Measurements from ENCODE around the gene AP3D1. TPM values are rescaled to one million over a fixed set of nuclear protein-coding genes. Genes with fewer than 3 reads are reported as not detected.
A peak's percentile ranks its signal among the peaks of the same experiment; 100 is the strongest.

The AP3D1 gene
- total RNA-seq, 2 donors from 2014 or later: 105 to 137 TPM

- TF ChIP-seq, protein P1, sequence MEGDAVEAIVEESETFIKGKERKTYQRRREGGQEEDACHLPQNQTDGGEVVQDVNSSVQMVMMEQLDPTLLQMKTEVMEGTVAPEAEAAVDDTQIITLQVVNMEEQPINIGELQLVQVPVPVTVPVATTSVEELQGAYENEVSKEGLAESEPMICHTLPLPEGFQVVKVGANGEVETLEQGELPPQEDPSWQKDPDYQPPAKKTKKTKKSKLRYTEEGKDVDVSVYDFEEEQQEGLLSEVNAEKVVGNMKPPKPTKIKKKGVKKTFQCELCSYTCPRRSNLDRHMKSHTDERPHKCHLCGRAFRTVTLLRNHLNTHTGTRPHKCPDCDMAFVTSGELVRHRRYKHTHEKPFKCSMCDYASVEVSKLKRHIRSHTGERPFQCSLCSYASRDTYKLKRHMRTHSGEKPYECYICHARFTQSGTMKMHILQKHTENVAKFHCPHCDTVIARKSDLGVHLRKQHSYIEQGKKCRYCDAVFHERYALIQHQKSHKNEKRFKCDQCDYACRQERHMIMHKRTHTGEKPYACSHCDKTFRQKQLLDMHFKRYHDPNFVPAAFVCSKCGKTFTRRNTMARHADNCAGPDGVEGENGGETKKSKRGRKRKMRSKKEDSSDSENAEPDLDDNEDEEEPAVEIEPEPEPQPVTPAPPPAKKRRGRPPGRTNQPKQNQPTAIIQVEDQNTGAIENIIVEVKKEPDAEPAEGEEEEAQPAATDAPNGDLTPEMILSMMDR (IDR thresholded peaks at IDR 0.05): no peak
- H3K36me3 ChIP-seq: peaks cover 8% of the 10 kb centered on the region
- no peak overlapping the region for H3K9ac ChIP-seq (ENCODE audit: low read depth in 2 of 2, low read length in 2 of 2)
- intact Hi-C loops (cut with DNase I): no loop called here
- no peaks in the 10 kb centered on the region for H3K27me3 ChIP-seq
- no peak overlapping the region for H3K27ac ChIP-seq
- H3K9me3 ChIP-seq: no peaks in the 10 kb centered on the region
- no peak for DNase-seq
- no peaks in the 10 kb centered on the region for H3K4me1 ChIP-seq
- H3K4me3 ChIP-seq: no peak overlapping the region
Measured at GRCh38 chr19:2187159-2187558, 35.8 kb upstream of the AP3D1 start.

- H3K9ac ChIP-seq (ENCODE audit: low read depth in 2 of 2, low read length in 2 of 2): peak overlapping the region in 1 of 2 donors; percentile 40
- intact Hi-C loops (cut with DNase I): no loop called here
Measured at GRCh38 chr19:2186071-2186846, 34.9 kb upstream of the AP3D1 start.

DNA sequence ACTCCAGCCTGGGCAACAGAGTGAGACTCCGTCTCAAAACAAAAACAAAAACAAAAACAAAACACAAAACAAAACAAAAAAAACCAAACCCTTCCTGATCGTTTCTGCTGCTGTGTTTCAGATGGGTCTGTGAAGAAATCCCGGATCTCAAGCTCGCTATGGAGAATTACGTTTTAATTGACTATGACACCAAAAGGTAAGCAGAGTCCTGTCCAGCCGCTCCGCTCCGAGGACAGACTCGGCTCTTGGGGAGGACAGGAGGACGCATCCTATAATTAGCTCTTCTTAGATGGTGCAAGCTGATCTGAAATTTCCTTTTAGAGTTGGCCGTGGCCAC, 34.3 kb upstream of the AP3D1 start:
- intact Hi-C loops (cut with DNase I): no loop called here
- H3K9me3 ChIP-seq: no peaks in the 10 kb centered on the region
- no peak overlapping the region for H3K4me3 ChIP-seq
- H3K27ac ChIP-seq: peak overlapping the region; percentile 41
- H3K4me1 ChIP-seq: no peaks in the 10 kb centered on the region
- DNase-seq: no peak
- H3K9ac ChIP-seq (ENCODE audit: low read depth in 2 of 2, low read length in 2 of 2): no peak overlapping the region
- peaks cover 8% of the 10 kb centered on the region for H3K36me3 ChIP-seq
- H3K27me3 ChIP-seq: no peaks in the 10 kb centered on the region
- TF ChIP-seq, protein P1 (IDR thresholded peaks at IDR 0.05): no peak

More at GRCh38 chr19:2186071-2186846, 34.9 kb upstream of the AP3D1 start:
- no peaks in the 10 kb centered on the region for H3K27me3 ChIP-seq
- no peaks in the 10 kb centered on the region for H3K9me3 ChIP-seq
- H3K36me3 ChIP-seq: peaks cover 8% of the 10 kb centered on the region
- H3K27ac ChIP-seq: peak overlapping the region; percentile 41
- no peak overlapping the region for H3K4me3 ChIP-seq
- DNase-seq: peak; percentile 52
- TF ChIP-seq, protein P1 (IDR thresholded peaks at IDR 0.05): no peak
- no peaks in the 10 kb centered on the region for H3K4me1 ChIP-seq

DNA sequence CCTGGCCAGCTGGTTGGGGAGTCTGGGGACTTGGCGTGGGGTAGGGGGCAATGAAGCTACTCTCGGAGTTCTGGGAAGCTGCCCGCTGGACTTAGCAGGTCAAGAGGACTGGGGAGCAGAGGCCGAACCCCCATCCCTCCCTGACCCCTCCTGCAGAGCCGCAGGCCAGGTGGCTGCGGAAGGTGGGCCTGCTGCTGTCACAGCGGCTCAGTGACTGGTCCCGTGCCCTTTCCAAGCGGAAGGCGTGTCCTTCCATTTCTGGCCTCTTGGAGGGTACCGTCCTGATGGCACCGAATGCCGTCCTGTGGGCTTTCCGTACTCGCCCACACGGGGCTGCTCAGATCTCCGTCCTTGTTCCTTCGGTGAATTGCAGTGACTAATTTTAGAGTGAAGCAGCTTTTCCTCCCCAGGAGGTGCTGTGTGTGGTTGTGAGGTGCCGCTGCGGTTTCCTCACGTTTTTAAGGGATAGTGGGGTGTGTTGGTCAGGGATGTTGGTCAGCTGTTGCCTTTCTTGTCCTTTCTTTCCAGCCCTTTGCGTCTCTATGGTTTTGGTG, 33.1 kb upstream of the AP3D1 start:
- DNase-seq: no peak
- peaks cover 5% of the 10 kb centered on the region for H3K36me3 ChIP-seq
- no peak overlapping the region for H3K27ac ChIP-seq
- H3K27me3 ChIP-seq: no peaks in the 10 kb centered on the region
- no peak overlapping the region for H3K4me3 ChIP-seq
- TF ChIP-seq, protein P1 (IDR thresholded peaks at IDR 0.05): no peak
- no peaks in the 10 kb centered on the region for H3K4me1 ChIP-seq
- no peaks in the 10 kb centered on the region for H3K9me3 ChIP-seq
- intact Hi-C loops (cut with DNase I): no loop called here
- no peak overlapping the region for H3K9ac ChIP-seq (ENCODE audit: low read depth in 2 of 2, low read length in 2 of 2)

DNA sequence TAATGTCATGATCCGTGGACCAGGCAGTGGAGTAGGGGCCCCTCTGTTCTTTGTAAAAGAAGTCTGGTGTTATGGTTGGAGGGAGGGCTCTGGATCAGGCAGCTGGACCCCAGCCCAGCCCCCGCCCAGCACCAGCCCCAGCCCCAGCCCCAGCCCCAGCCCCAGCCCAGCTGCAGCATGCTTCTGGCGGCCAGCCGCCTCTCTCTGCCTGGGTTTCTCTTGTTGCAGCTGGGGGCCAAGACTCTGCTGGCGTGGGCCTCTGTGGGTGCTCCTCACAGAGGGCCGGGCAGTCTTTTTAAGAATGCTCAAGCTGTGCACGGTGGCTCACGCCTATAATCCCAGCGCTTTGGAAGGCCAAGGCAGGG, 30.2 kb upstream of the AP3D1 start:
- H3K36me3 ChIP-seq: no peaks in the 10 kb centered on the region
- no peaks in the 10 kb centered on the region for H3K9me3 ChIP-seq
- DNase-seq: no peak
- no peaks in the 10 kb centered on the region for H3K4me1 ChIP-seq
- H3K9ac ChIP-seq (ENCODE audit: low read depth in 2 of 2, low read length in 2 of 2): no peak overlapping the region
- intact Hi-C loops (cut with DNase I): no loop called here
- H3K4me3 ChIP-seq: no peak overlapping the region
- H3K27ac ChIP-seq: no peak overlapping the region
- no peaks in the 10 kb centered on the region for H3K27me3 ChIP-seq
- TF ChIP-seq, protein P1 (IDR thresholded peaks at IDR 0.05): no peak

Measured in colonic mucosa (tissue), 4 donors.